Prostate gland (tissue), 1 donor: ENCODE measurements around the gene SRP19.

Experiments used
- POLR2A ChIP-seq: fragments of 450-650 bp; IDR thresholded peaks from one replicate; pipeline ENCODE4 v1.6.1; 2016; ENCODE audit warnings: antibody characterized with exemption, mild to moderate bottlenecking
- POLR2AphosphoS5 ChIP-seq: sonication (generic); formaldehyde crosslinking; IDR thresholded peaks from one replicate; pipeline ENCODE4 v1.6.1; 2017; ENCODE audit warnings: antibody characterized with exemption

DNA sequence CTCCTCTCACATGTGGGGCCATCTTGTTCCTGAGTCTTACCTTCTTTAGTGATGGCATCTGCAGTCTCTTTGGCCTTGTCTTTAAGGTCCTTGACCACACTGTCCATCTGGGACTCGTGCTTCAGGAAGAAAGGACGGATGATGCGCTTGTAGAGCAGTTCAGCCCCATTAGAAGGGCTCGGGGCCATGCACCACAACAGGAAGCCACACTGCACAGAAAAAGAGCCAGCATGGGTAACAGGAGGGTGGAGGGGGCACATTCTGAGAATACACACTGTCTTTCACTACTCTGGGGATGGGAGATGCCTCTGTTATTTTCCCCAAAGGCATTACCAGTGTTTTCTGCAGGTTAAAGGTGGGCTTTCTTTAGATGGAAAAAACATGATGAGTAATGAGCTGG is 25.9 kb downstream of the SRP19 start:
- TF ChIP-seq POLR2AphosphoS5 (no peak), POLR2A (no peak)
